Putamen (tissue), 1 donor: Measurements from ENCODE around the gene ANTXR1.

Experiments
- DNase-seq: peaks from one replicate; pipeline ENCODE4 v3.0.0-alpha.2; 2016; ENCODE audit warnings: low spot score

ANTXR1 gene

GRCh38 chr2:69280796-69281412 is 267.9 kb downstream of the ANTXR1 start:
- DNase-seq = no peak

GRCh38 chr2:69285379-69285894 is 272.5 kb downstream of the ANTXR1 start:
- DNase-seq = no peak

GRCh38 chr2:69287544-69287943 is 274.6 kb downstream of the ANTXR1 start:
- DNase-seq = no peak

- no peak for DNase-seq
Measured at GRCh38 chr2:69288429-69288828, 275.4 kb downstream of the ANTXR1 start.

- DNase-seq = no peak
Measured at GRCh38 chr2:69291004-69291650, 278.1 kb downstream of the ANTXR1 start.

GRCh38 chr2:69291721-69292120 is 278.7 kb downstream of the ANTXR1 start:
- DNase-seq = no peak

GRCh38 chr2:69292256-69292655 is 279.3 kb downstream of the ANTXR1 start:
- no peak for DNase-seq

GRCh38 chr2:69296421-69296820 is 283.4 kb downstream of the ANTXR1 start:
- no peak for DNase-seq

GRCh38 chr2:69297216-69297615 is 284.2 kb downstream of the ANTXR1 start:
- DNase-seq = no peak

GRCh38 chr2:69298261-69298660 is 285.3 kb downstream of the ANTXR1 start:
- no peak for DNase-seq

GRCh38 chr2:69298862-69299261 is 285.9 kb downstream of the ANTXR1 start:
- no peak for DNase-seq
